ENCODE data around the gene RAET1G.
A peak's percentile ranks its signal among the peaks of the same experiment; 100 is the strongest.
"Not testable (repeated sequence)": the region's sequence is repeated elsewhere in the genome, so short reads cannot be mapped to it uniquely, and the experiment has no call there.

Gene RAET1G, protein sequence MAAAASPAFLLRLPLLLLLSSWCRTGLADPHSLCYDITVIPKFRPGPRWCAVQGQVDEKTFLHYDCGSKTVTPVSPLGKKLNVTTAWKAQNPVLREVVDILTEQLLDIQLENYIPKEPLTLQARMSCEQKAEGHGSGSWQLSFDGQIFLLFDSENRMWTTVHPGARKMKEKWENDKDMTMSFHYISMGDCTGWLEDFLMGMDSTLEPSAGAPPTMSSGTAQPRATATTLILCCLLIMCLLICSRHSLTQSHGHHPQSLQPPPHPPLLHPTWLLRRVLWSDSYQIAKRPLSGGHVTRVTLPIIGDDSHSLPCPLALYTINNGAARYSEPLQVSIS

DNA sequence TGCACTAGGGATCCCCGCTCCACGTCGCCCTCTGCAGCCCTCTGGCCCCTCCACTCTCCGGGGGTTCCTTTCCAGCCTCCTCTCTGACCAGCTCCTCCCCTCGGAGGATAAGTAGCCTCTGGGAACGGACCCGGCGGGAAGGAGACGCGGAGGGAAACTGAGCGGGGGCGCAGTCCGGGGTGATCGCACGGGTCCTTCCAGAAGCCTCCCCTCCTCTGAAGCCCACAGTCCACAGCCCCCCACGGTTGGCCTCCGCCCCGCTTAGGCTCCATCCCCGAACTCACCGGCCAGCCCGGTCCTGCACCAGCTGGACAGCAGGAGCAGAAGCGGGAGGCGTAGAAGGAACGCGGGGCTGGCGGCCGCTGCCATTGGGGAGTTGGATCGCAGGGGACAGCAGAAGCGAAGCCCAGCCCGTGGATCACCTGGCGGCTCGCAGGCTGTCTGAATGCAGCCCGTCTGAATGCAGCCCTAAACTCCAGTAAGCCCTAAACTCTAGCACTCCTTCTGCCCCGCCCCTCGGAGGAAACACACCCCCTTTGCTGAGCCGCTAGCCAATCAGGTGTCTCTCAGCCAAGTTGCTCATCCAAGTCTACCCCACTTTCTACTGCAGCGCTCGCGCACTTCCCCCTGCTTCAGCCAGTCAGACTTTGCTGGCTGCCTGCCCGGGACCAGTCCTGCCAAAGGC, at the start of gene RAET1G:
TSS of gene RAET1G (minus strand) at position 480 of the 685 bp plus-strand sequence. CDS start at position 369, 111 bp downstream.
- TF ChIP-seq, protein P1, sequence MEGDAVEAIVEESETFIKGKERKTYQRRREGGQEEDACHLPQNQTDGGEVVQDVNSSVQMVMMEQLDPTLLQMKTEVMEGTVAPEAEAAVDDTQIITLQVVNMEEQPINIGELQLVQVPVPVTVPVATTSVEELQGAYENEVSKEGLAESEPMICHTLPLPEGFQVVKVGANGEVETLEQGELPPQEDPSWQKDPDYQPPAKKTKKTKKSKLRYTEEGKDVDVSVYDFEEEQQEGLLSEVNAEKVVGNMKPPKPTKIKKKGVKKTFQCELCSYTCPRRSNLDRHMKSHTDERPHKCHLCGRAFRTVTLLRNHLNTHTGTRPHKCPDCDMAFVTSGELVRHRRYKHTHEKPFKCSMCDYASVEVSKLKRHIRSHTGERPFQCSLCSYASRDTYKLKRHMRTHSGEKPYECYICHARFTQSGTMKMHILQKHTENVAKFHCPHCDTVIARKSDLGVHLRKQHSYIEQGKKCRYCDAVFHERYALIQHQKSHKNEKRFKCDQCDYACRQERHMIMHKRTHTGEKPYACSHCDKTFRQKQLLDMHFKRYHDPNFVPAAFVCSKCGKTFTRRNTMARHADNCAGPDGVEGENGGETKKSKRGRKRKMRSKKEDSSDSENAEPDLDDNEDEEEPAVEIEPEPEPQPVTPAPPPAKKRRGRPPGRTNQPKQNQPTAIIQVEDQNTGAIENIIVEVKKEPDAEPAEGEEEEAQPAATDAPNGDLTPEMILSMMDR (IDR thresholded peaks at IDR 0.05; ENCODE audit: insufficient read depth, low read depth, low read length, missing control alignments), result no peak
- DNase-seq (ENCODE audit: low read depth), result peak; percentile 96
- peak within 1 kb of the TSS; percentile 72 for H3K4me3 ChIP-seq (ENCODE audit: low read length)

DNA sequence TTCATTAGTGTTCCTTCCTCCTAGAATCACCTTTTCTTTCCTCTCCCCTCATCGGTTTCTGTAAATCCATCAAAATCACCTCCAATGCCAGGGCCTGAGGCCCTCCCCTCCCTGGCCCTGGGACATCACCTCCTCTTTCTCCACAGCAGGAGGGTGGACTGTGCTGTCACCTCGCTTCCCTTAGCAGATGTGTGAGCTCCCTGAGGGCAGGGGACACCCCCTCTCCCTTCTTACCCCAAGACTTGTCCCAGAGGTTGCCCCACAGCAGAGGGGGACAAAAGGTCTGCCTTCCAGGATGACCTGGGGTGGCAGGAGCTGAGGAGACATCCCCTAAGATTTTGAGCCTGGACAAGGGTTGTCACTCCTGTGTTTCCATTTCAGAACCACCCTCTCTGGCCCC, 46.7 kb upstream of the RAET1G start:
- no peak overlapping the region for H3K4me3 ChIP-seq (ENCODE audit: low read length)
- TF ChIP-seq, protein P1 (IDR thresholded peaks at IDR 0.05; ENCODE audit: insufficient read depth, low read depth, low read length, missing control alignments), result no peak
- DNase-seq (ENCODE audit: low read depth), result no peak

DNA sequence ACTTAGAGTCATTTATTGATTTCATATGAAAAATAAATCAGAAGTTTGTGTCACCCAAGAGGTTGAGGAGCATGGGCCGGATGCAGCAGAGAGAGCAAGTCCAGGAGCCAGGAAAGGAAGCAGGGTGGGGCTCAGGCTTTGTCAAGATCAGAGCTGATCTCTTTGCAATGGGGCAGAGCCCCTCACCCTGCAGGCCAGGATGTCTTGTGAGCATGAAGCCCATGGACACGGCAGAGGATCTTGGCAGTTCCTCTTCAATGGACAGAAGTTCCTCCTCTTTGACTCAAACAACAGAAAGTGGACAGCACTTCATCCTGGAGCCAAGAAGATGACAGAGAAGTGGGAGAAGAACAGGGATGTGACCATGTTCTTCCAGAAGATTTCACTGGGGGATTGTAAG, 46.0 kb upstream of the RAET1G start:
- H3K4me3 ChIP-seq (ENCODE audit: low read length); DNase-seq (ENCODE audit: low read depth): not testable (repeated sequence)

DNA sequence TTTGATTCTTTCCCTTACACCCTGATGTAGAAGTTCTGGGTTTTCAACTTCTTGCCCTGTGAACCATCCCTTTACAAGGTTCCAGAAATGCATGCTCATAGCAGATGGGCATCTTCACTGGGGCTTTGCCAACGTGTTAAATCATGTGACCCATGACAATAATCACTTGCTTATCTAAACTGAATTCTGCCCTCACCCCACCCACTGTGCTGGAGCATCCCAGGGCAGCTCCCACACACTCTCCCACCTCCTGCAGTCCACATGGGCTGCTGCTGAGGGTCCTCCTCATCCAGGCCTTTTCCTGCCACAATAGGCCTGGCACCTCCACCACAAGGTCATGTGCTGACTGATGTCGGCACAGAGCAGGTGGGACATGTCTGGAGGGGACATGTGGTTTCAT, 45.1 kb upstream of the RAET1G start:
- not testable (repeated sequence) for DNase-seq (ENCODE audit: low read depth); H3K4me3 ChIP-seq (ENCODE audit: low read length)

DNA sequence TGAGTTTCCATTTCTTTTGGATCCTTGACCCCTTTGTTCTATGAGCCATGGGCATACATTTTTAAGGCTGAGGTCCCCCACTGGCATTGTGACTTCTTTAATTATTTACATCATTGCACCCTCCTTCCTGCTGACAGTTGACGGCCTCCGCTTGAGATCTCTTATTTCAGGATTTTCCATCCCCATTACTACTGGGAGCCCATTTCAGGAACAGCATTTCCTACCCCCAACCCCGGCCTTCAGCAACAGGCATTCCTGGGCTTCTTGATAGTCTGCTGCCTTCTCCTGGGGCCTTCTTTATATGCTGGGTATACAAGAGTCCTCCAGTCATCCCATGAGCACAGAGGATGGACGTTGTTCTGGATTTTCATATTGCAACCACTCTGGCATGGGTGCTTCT, 44.7 kb upstream of the RAET1G start:
- TF ChIP-seq, protein P1 (IDR thresholded peaks at IDR 0.05; ENCODE audit: insufficient read depth, low read depth, low read length, missing control alignments), result no peak
- no peak overlapping the region for H3K4me3 ChIP-seq (ENCODE audit: low read length)
- DNase-seq (ENCODE audit: low read depth), result no peak

DNA sequence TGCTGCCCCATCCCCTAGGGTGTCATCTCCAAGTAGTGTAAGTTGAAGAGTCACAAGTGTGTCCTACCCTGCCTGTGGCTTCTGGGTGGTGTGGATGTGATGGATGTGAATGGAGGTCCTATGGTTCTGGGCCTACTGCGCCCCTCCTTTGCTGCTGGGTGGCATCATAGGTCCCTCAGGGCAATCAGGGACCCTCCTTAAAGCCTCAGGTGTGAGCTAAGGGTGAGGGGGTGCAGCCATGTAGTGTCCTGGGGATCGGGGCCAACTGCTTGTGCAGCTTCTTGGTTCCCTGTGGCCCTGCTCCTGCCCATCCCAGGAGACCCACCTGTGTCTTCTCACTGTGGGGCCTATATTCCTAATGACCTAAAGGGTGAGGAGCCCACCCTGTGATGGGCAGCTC, 43.4 kb upstream of the RAET1G start:
- not testable (repeated sequence) for H3K4me3 ChIP-seq (ENCODE audit: low read length); DNase-seq (ENCODE audit: low read depth)

DNA sequence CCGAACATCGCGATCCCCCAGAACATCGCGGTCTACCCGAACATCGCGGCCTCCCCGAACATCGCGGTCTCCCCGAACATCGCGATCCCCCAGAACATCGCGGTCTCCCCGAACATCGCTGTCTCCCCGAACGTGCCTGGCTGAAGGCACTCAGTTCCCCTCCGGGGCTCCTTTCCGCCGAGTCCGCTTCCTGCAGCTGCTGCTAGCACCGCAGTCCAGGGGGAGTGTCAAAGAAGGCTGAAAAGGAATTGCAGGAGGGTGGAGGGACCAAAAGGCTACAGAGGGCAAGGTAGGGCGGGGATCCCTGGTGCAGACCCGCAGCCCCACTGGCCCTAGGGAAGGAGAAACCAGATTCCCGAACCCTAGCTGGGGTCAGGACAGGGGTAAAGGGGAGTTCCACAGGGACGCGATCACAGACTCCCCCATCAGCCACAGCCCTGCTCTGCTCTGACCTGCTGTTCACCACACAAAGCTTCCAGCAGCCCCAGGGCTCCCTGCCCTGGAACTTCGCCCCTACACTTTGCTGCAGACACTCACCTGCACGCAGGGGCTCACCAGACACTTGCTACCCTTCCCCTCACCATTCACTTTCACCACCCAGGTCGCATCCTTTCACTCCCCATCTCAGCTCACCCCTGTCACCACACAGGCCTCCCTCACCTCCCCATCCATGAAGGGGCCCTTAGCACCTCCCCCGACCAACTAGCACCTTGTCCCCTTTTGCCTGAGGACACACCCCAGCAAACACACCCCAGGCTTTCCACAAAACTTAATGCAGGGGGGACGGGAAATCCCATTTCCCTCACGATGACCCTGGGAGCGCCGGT, 42.5 kb upstream of the RAET1G start:
- peak overlapping the region; percentile 53 for H3K4me3 ChIP-seq (ENCODE audit: low read length)
- TF ChIP-seq, protein P1 (IDR thresholded peaks at IDR 0.05; ENCODE audit: insufficient read depth, low read depth, low read length, missing control alignments), result no peak
- peak; percentile 20 for DNase-seq (ENCODE audit: low read depth)

DNA sequence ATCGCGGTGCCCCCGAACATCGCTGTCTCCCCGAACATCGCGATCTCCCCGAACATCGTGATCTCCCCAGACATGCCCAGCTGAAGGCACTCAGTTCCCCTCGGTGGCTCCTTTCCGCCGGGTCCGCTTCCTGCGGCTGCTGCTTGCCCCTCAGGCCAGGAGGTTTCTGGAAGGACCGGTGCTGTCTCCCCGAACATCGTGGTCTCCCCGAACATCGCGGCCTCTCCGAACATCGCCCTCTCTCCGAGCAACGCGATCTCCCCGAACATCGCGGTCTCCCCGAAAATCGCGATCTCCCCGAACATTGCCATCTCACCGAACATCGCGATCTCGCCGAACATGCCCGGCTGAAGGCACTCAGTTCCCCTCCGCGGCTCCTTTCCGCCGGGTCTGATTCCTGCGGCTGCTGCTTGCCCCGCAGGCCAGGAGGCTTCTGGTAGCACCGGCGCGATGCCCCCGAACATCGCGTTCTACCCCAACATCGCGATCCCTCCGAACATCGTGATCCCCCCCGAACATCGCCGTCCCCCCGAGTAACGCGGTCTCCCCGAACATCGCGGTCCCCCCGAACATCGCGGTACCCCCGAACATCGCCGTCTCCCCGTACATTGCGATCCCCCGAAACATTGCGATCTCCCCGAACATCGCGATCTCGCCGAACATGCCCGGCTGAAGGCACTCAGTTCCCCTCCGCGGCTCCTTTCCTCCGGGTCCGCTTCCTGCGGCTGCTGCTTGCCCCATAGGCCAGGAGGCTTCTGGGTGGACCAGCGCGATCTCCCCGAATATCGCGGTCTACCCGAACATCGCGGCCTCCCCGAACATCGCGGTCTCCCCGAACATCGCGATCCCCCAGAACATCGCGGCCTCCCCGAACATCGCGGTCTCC, 41.6 kb upstream of the RAET1G start:
- peak overlapping the region; percentile 53 for H3K4me3 ChIP-seq (ENCODE audit: low read length)
- DNase-seq (ENCODE audit: low read depth), result peak; percentile 25
- TF ChIP-seq, protein P1 (IDR thresholded peaks at IDR 0.05; ENCODE audit: insufficient read depth, low read depth, low read length, missing control alignments), result no peak

Measured in epithelial cell of esophagus (primary cell).